ENCODE results near the gene POLR1G. TPM values are rescaled to one million over a fixed set of nuclear protein-coding genes. Genes with fewer than 3 reads are reported as not detected.
"Not testable (repeated sequence)": the region's sequence is repeated elsewhere in the genome, so short reads cannot be mapped to it uniquely, and the experiment has no call there.

POLR1G gene
- total RNA-seq, 1 experiment from 2014 or later = 30.5 TPM

- TF ChIP-seq SIN3A (IDR thresholded peaks at IDR 0.05; ENCODE audit: low read depth) (no peak), ATF3 (IDR thresholded peaks at IDR 0.05) (no peak), ZFX (IDR thresholded peaks at IDR 0.05) (no peak), ELF1 (IDR thresholded peaks at IDR 0.05; ENCODE audit: borderline replicate concordance, low read depth) (no peak; the same call in 1 of the 2 replicates), EZH2 (IDR thresholded peaks at IDR 0.05) (no peak), REST (IDR thresholded peaks at IDR 0.05; ENCODE audit: low read depth) (no peak), EZH2phosphoT487 (IDR thresholded peaks at IDR 0.05; ENCODE audit: borderline replicate concordance) (no peak)
Measured at GRCh38 chr19:45405435-45406225, 814 bp upstream of the POLR1G start (continued).

- peaks cover 11 to 45% of the 10 kb centered on the region in 2 experiments for H3K4me1 ChIP-seq (ENCODE audit: control insufficient read depth in 1 of 2, insufficient read depth in 2 of 2, low read length in 2 of 2)
- H4K20me1 ChIP-seq (ENCODE audit: insufficient read depth) = no peaks in the 10 kb centered on the region
- peak overlapping the region; percentile 87 for H3K27ac ChIP-seq (ENCODE audit: low read depth, low read length)
- no peaks in the 10 kb centered on the region for H3K27me3 ChIP-seq (ENCODE audit: insufficient read depth, low read length)
- H3K36me3 ChIP-seq (ENCODE audit: control insufficient read depth in 1 of 2, insufficient read depth in 2 of 2, low read length in 2 of 2) = peaks cover 0 to 16% of the 10 kb centered on the region in 2 experiments; a peak in 1 of 4 replicates
- H2AFZ ChIP-seq (ENCODE audit: low read depth, low read length, poor library complexity, severe bottlenecking) = no peak overlapping the region
- H3K79me2 ChIP-seq (ENCODE audit: insufficient read depth, low read length) = peaks cover 57% of the 10 kb centered on the region
- peak overlapping the region; percentile 83 to 99 for H3K4me3 ChIP-seq (replicated peaks in 1 of 2; ENCODE audit: low read depth in 1 of 2, low read length in 2 of 2)
- no peaks in the 10 kb centered on the region for H3K9me3 ChIP-seq (ENCODE audit: control insufficient read depth in 1 of 2, insufficient read depth in 1 of 2, low read depth in 1 of 2, low read length in 2 of 2)
- ChIA-PET POLR2A (interaction anchor here (1.0 kb wide), 1 partner anchor 15 kb away, joined by 3 read pairs; no protein-coding TSS in a partner anchor), RAD21 (ENCODE audit: low non-redundant PET in 1 of 2, low total read pairs in 2 of 2, uncharacterized antibody in 2 of 2, unreplicated experiment in 2 of 2) (no interaction called here), CTCF (no interaction called here)
- no peak for ATAC-seq
- no peaks in the 10 kb centered on the region for H3K9me2 ChIP-seq (ENCODE audit: insufficient read depth)
- no peak for DNase-seq (ENCODE audit: low read depth, low spot score)
- intact Hi-C loops (cut with micrococcal nuclease) = no loop called here
- H3K4me2 ChIP-seq (ENCODE audit: low read length) = peak overlapping the region; percentile 78
- no TSS peak for BruUV-seq (replicated peaks)
- H3K9ac ChIP-seq (ENCODE audit: low read length) = peak overlapping the region; percentile 79
- TF ChIP-seq SP1 (IDR thresholded peaks at IDR 0.05; ENCODE audit: low read depth) (no peak), POLR2A (IDR thresholded peaks at IDR 0.05; ENCODE audit: borderline replicate concordance, extremely low read depth, insufficient read depth, insufficient read length) (no peak), POLR2AphosphoS5 (IDR thresholded peaks at IDR 0.05; ENCODE audit: low read depth, low read length) (no peak), CBX3 (IDR thresholded peaks at IDR 0.05; ENCODE audit: low read depth) (no peak), EGR1 (IDR thresholded peaks at IDR 0.05; ENCODE audit: low read depth) (no peak), RAD21 (IDR thresholded peaks at IDR 0.05; ENCODE audit: low read depth) (no peak), YY1 (IDR thresholded peaks at IDR 0.05; ENCODE audit: extremely low read depth, insufficient replicate concordance, low read depth, low read length) (no peak), SIN3A (IDR thresholded peaks at IDR 0.05; ENCODE audit: low read depth) (no peak), CEBPB (IDR thresholded peaks at IDR 0.05; ENCODE audit: low read depth) (no peak), EZH2phosphoT487 (IDR thresholded peaks at IDR 0.05; ENCODE audit: borderline replicate concordance) (no peak)
Measured at GRCh38 chr19:45407091-45407375, 589 bp downstream of the POLR1G start.

GRCh38 chr19:45407585-45407984 is 1.1 kb downstream of the POLR1G start:
- H3K27me3 ChIP-seq (ENCODE audit: insufficient read depth, low read length); intact Hi-C loops (cut with micrococcal nuclease); DNase-seq (ENCODE audit: low read depth, low spot score); BruUV-seq (replicated peaks); H3K9me2 ChIP-seq (ENCODE audit: insufficient read depth); H2AFZ ChIP-seq (ENCODE audit: low read depth, low read length, poor library complexity, severe bottlenecking); RAD21 ChIA-PET (ENCODE audit: low non-redundant PET in 1 of 2, low total read pairs in 2 of 2, uncharacterized antibody in 2 of 2, unreplicated experiment in 2 of 2); H3K9me3 ChIP-seq (ENCODE audit: control insufficient read depth in 1 of 2, insufficient read depth in 1 of 2, low read depth in 1 of 2, low read length in 2 of 2); H4K20me1 ChIP-seq (ENCODE audit: insufficient read depth); ATAC-seq: not testable (repeated sequence)
- H3K36me3 ChIP-seq (ENCODE audit: control insufficient read depth in 1 of 2, insufficient read depth in 2 of 2, low read length in 2 of 2) = peaks cover 2 to 16% of the 10 kb centered on the region in 2 experiments; a peak in 2 of 4 replicates
- peak overlapping the region; percentile 78 for H3K4me2 ChIP-seq (ENCODE audit: low read length)
- ChIA-PET POLR2A (interaction anchor here (1.0 kb wide), 1 partner anchor 14 kb away, joined by 3 read pairs; no protein-coding TSS in a partner anchor), CTCF (interaction anchor here (1.2 kb wide), 1 partner anchor 77 kb away, joined by 3 read pairs; no protein-coding TSS in a partner anchor)
- peaks cover 11 to 39% of the 10 kb centered on the region in 2 experiments for H3K4me1 ChIP-seq (ENCODE audit: control insufficient read depth in 1 of 2, insufficient read depth in 2 of 2, low read length in 2 of 2)
- peaks cover 54% of the 10 kb centered on the region for H3K79me2 ChIP-seq (ENCODE audit: insufficient read depth, low read length)
- peak overlapping the region; percentile 79 for H3K9ac ChIP-seq (ENCODE audit: low read length)
- peak overlapping the region; percentile 83 to 99 for H3K4me3 ChIP-seq (replicated peaks in 1 of 2; ENCODE audit: low read depth in 1 of 2, low read length in 2 of 2)
- H3K27ac ChIP-seq (ENCODE audit: low read depth, low read length) = peak overlapping the region; percentile 87; the same call in 1 of the 2 replicates

Data from HCT116 (cell line).